ENCODE results near the gene CPE.

DNA sequence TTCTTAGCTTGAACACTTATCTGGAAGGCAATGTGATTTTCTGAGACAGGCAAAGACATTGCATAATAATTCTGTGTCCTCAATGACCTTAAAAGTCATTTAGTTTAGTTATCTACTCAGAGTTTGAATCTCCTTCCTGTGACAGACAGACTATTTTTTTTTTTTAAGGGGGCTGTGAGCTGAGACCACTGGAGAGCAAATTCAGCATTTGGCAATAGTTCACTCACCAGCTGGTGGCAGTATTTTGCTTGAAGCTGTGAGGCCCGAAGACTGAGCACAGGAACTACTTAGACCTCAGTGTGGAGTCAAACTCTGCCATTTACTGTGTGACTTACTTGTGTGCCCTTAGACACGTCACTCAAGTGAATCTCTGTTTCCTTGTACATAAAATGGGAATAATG is 22.9 kb upstream of the CPE start:
- TF ChIP-seq, protein P1, sequence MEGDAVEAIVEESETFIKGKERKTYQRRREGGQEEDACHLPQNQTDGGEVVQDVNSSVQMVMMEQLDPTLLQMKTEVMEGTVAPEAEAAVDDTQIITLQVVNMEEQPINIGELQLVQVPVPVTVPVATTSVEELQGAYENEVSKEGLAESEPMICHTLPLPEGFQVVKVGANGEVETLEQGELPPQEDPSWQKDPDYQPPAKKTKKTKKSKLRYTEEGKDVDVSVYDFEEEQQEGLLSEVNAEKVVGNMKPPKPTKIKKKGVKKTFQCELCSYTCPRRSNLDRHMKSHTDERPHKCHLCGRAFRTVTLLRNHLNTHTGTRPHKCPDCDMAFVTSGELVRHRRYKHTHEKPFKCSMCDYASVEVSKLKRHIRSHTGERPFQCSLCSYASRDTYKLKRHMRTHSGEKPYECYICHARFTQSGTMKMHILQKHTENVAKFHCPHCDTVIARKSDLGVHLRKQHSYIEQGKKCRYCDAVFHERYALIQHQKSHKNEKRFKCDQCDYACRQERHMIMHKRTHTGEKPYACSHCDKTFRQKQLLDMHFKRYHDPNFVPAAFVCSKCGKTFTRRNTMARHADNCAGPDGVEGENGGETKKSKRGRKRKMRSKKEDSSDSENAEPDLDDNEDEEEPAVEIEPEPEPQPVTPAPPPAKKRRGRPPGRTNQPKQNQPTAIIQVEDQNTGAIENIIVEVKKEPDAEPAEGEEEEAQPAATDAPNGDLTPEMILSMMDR (conservative IDR thresholded peaks at IDR 0.05 in 1 of 2, IDR thresholded peaks at IDR 0.05 in 1 of 2; ENCODE audit: extremely low read depth in 1 of 2, insufficient read depth in 1 of 2, low read depth in 1 of 2, low read length in 2 of 2): peak; percentile 41 to 70
- TF ChIP-seq EZH2 (IDR thresholded peaks at IDR 0.05; ENCODE audit: borderline replicate concordance, low read length): no peak
